Hepatocyte (in vitro differentiated cells): ENCODE measurements around the gene FAM234A. TPM values are rescaled to one million over a fixed set of nuclear protein-coding genes. Genes with fewer than 3 reads are reported as not detected.

Experiments used
- DNase-seq: peaks from one replicate; pipeline ENCODE4 v3.0.0-alpha.2; 2016; ENCODE audit warnings: low spot score
- H2AFZ ChIP-seq: fragments of 200-600 bp; sonication (generic); 2 replicates; pipeline ENCODE4 v1.6.0; 2016; ENCODE audit warnings: antibody characterized with exemption, mild to moderate bottlenecking
- H3K27ac ChIP-seq: fragments of 200-600 bp; sonication (generic); 2 replicates; pipeline ENCODE4 v1.5.1; 2016; ENCODE audit warnings: mild to moderate bottlenecking
- H3K27me3 ChIP-seq: fragments of 200-600 bp; sonication (generic); 2 replicates; pipeline ENCODE4 v1.6.1; 2016
- H3K36me3 ChIP-seq: fragments of 200-600 bp; sonication (generic); replicated peaks from 2 replicates; pipeline ENCODE4 v1.5.1; 2016; ENCODE audit warnings: low read depth; ENCODE audit not compliant: insufficient read depth
- H3K4me1 ChIP-seq: fragments of 200-600 bp; sonication (generic); 2 replicates; pipeline ENCODE4 v1.5.1; 2016; ENCODE audit warnings: mild to moderate bottlenecking, moderate library complexity; ENCODE audit not compliant: insufficient read depth
- H3K4me2 ChIP-seq: fragments of 200-600 bp; sonication (generic); 2 replicates; pipeline ENCODE4 v1.6.0; 2016
- H3K4me3 ChIP-seq: fragments of 200-600 bp; sonication (generic); 2 replicates; pipeline ENCODE4 v1.5.1; 2016; ENCODE audit warnings: mild to moderate bottlenecking
- H3K79me2 ChIP-seq: fragments of 200-600 bp; sonication (generic); 2 replicates; pipeline ENCODE4 v1.6.0; 2017; ENCODE audit warnings: mild to moderate bottlenecking
- H3K9me2 ChIP-seq: fragments of 200-600 bp; sonication (generic); replicated peaks from 2 replicates; pipeline ENCODE4 v1.6.0; 2017; ENCODE audit warnings: mild to moderate bottlenecking; ENCODE audit not compliant: insufficient read depth
- H3K9me3 ChIP-seq: fragments of 200-600 bp; sonication (generic); 2 replicates; pipeline ENCODE4 v1.5.1; 2016; ENCODE audit warnings: low read depth, mild to moderate bottlenecking
- H4K20me1 ChIP-seq: fragments of 200-600 bp; sonication (generic); 2 replicates; pipeline ENCODE4 v1.6.0; 2016; ENCODE audit warnings: mild to moderate bottlenecking; ENCODE audit not compliant: insufficient read depth, poor library complexity, severe bottlenecking
- CTCF ChIP-seq: fragments of 200-600 bp; sonication (generic); IDR thresholded peaks from 2 replicates; pipeline ENCODE4 v1.5.1; 2016; ENCODE audit warnings: antibody characterized with exemption, mild to moderate bottlenecking; ENCODE audit not compliant: poor library complexity
- EZH2 ChIP-seq: fragments of 200-600 bp; sonication (generic); IDR thresholded peaks from 2 replicates; pipeline ENCODE4 v1.6.1; 2016; ENCODE audit warnings: antibody characterized with exemption, mild to moderate bottlenecking, borderline replicate concordance
- EZH2phosphoT487 ChIP-seq: fragments of 200-600 bp; sonication (generic); IDR thresholded peaks from one replicate; pipeline ENCODE4 v1.6.1; 2018; ENCODE audit warnings: antibody characterized with exemption, mild to moderate bottlenecking, low read depth, moderate library complexity; ENCODE audit not compliant: unreplicated experiment, severe bottlenecking
- WGBS: methylation state at CpG from one replicate; pipeline ENCODE4 v1.1.6; 2016; ENCODE audit warnings: low lambda C conversion rate; ENCODE audit errors: missing lambda C conversion rate; 5-methylcytosine and 5-hydroxymethylcytosine counted together
- polyA plus RNA-seq: library from polyadenylated mRNA; unstranded; fragments of >200 nt; fragmentation: Nextera tagmentation; extraction: Ambion mirVana; gene quantifications from 2 replicates; pipeline ENCODE4 v1.2.1, GENCODE V29; 2016
- total RNA-seq: library from RNA; depleted of rRNA; stranded (reverse); fragments of >200 nt; gene quantifications from 2 replicates; pipeline ENCODE4 v1.2.3, GENCODE V29; 2014

The FAM234A gene
- total and polyA plus RNA-seq, 2 experiments from 2014 or later, result 84.1 to 106 TPM

DNA sequence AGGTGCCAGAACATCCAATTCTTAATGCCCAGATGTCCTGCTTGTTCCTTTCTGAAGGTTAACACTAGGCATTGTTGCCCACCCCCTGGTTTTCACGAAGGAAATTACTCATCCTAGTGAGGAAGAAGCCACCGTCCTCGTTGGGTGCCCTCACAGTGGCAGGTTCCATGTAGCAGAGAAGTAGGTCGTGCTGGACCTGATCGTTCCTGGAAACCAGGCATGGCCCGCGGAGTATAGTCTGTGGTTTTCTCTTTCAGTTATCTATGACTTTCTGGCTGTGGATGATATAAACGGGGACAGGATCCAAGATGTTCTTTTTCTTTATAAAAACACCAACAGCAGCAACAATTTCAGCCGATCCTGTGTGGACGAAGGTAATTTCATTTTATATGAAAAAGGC, 24.6 kb downstream of the FAM234A start:
- DNase-seq, result no peak
- 96% methylated on average over 10 of the region's 10 CpGs for WGBS
- H3K9me3 ChIP-seq, result no peaks in the 10 kb centered on the region
- H3K36me3 ChIP-seq, result no peaks in the 10 kb centered on the region
- no peaks in the 10 kb centered on the region for H4K20me1 ChIP-seq
- no peak overlapping the region for H3K4me3 ChIP-seq
- H2AFZ ChIP-seq, result no peak overlapping the region
- H3K4me2 ChIP-seq, result no peak overlapping the region
- H3K27ac ChIP-seq, result no peak overlapping the region
- no peaks in the 10 kb centered on the region for H3K27me3 ChIP-seq
- no peaks in the 10 kb centered on the region for H3K4me1 ChIP-seq
- TF ChIP-seq CTCF (no peak), EZH2 (no peak), EZH2phosphoT487 (no peak)
- no peaks in the 10 kb centered on the region for H3K79me2 ChIP-seq
- H3K9me2 ChIP-seq, result no peaks in the 10 kb centered on the region

DNA sequence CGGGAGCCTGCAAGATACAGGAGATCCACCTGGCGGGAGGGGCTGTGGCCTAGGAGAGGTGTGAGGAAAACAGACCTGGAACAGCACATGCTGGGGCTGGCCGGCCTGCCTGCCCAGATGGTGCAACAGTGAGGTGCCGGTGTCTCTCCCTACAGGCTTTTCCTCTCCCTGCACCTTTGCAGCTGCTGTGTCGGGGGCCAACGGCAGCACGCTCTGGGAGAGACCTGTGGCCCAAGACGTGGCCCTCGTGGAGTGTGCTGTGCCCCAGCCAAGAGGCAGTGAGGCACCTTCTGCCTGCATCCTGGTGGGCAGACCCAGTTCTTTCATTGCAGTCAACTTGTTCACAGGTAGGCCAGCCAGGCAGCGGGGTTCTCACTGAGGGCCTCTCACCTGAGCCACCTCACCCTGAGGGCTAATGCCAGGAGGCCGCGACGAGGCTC, 25.2 kb downstream of the FAM234A start:
- H4K20me1 ChIP-seq, result no peaks in the 10 kb centered on the region
- H3K27me3 ChIP-seq, result no peaks in the 10 kb centered on the region
- H3K9me2 ChIP-seq, result no peaks in the 10 kb centered on the region
- no peaks in the 10 kb centered on the region for H3K4me1 ChIP-seq
- no peak overlapping the region for H3K4me3 ChIP-seq
- no peaks in the 10 kb centered on the region for H3K36me3 ChIP-seq
- 96% methylated on average over 13 of the region's 13 CpGs for WGBS
- no peaks in the 10 kb centered on the region for H3K9me3 ChIP-seq
- H3K4me2 ChIP-seq, result no peak overlapping the region
- no peak for DNase-seq
- H3K79me2 ChIP-seq, result no peaks in the 10 kb centered on the region
- TF ChIP-seq EZH2, result no peak
- no peak for TF ChIP-seq EZH2phosphoT487
- no peak for TF ChIP-seq CTCF
- no peak overlapping the region for H3K27ac ChIP-seq
- no peak overlapping the region for H2AFZ ChIP-seq

GRCh38 chr16:260326-260725, 25.7 kb downstream of the FAM234A start:
- TF ChIP-seq EZH2phosphoT487 (no peak), EZH2 (no peak), CTCF (no peak)
- no peaks in the 10 kb centered on the region for H3K4me1 ChIP-seq
- no peaks in the 10 kb centered on the region for H3K27me3 ChIP-seq
- no peaks in the 10 kb centered on the region for H3K79me2 ChIP-seq
- 93% methylated on average over 17 of the region's 19 CpGs for WGBS
- H4K20me1 ChIP-seq, result no peaks in the 10 kb centered on the region
- H3K4me2 ChIP-seq, result no peak overlapping the region
- no peak overlapping the region for H2AFZ ChIP-seq
- no peak overlapping the region for H3K4me3 ChIP-seq
- no peak for DNase-seq
- H3K9me3 ChIP-seq, result no peaks in the 10 kb centered on the region
- H3K36me3 ChIP-seq, result no peaks in the 10 kb centered on the region
- H3K9me2 ChIP-seq, result no peaks in the 10 kb centered on the region
- no peak overlapping the region for H3K27ac ChIP-seq
